ENCODE data around the gene ROBO1. TPM values are rescaled to one million over a fixed set of nuclear protein-coding genes. Genes with fewer than 3 reads are reported as not detected.

Gene ROBO1
- total and polyA plus RNA-seq, 2 of the 8 experiments (the other 6 are each of a cell fraction or from before 2014, with no cell fraction given) = 51.4 to 91.0 TPM

GRCh38 chr3:78799681-78800080 lies 968.1 kb downstream of the ROBO1 start:
- ChIA-PET POLR2A (ENCODE audit: partially characterized antibody) (no interaction called here), CTCF (ENCODE audit: partially characterized antibody) (interaction anchor here (1.1 kb wide), 1 partner anchor 15 kb away, joined by 3 read pairs; no protein-coding TSS in a partner anchor)
- Histone ChIP-seq H4K20me1 (replicated peaks in 1 of 2; ENCODE audit: control insufficient read depth in 1 of 2, insufficient read depth in 2 of 2, low read length in 2 of 2) (no peaks in the 10 kb centered on the region), H3K4me1 (replicated peaks in 1 of 4; ENCODE audit: control insufficient read depth in 3 of 4, insufficient read depth in 4 of 4, low read length in 3 of 4) (peaks cover 0 to 4% (median under 1%) of the 10 kb centered on the region in 4 experiments; a peak in 2 of 7 replicates), H2BK12ac (ENCODE audit: low read depth, low read length) (no peak overlapping the region), H3K9me3 (ENCODE audit: insufficient read depth in 2 of 2, low read depth in 1 of 2, low read length in 1 of 2) (no peaks in the 10 kb centered on the region), H3K4me2 (ENCODE audit: insufficient read depth in 1 of 2, low read depth in 2 of 2, low read length in 2 of 2) (no peak overlapping the region), H3K23ac (ENCODE audit: insufficient read length) (no peak overlapping the region), H3K27ac (ENCODE audit: low read depth, low read length) (no peak overlapping the region), H2BK15ac (ENCODE audit: low read length) (no peak overlapping the region), H2BK20ac (ENCODE audit: low read length) (no peak overlapping the region), H3K79me1 (ENCODE audit: low read depth, low read length) (no peaks in the 10 kb centered on the region; the same call in 1 of the 2 replicates), H3K14ac (ENCODE audit: insufficient read length) (no peak overlapping the region), H3K79me2 (ENCODE audit: control insufficient read depth in 1 of 2, insufficient read depth in 2 of 2, low read length in 2 of 2) (peaks cover 0 to 15% of the 10 kb centered on the region in 2 experiments; a peak in 2 of 4 replicates), H3K4ac (replicated peaks; ENCODE audit: insufficient read length, low read depth, low read length) (no peak overlapping the region), H3K9ac (replicated peaks in 1 of 4; ENCODE audit: extremely low read depth in 1 of 4, low read depth in 3 of 4, low read length in 3 of 4) (no peak overlapping the region), H4K8ac (ENCODE audit: extremely low read depth, insufficient read depth, low read length) (no peak overlapping the region), H3K4me3 (ENCODE audit: extremely low read depth in 1 of 4, insufficient read depth in 2 of 4, low read depth in 3 of 4, low read length in 4 of 4) (no peak overlapping the region), H4K5ac (ENCODE audit: insufficient read length, low read depth, low read length) (no peak overlapping the region), H2BK120ac (replicated peaks; ENCODE audit: low read depth, low read length) (no peak overlapping the region), H3K18ac (ENCODE audit: extremely low read depth, low read length) (no peak overlapping the region), H3K23me2 (ENCODE audit: low read depth, low read length) (no peaks in the 10 kb centered on the region), H4K91ac (replicated peaks; ENCODE audit: insufficient read length, low read length) (no peak overlapping the region), H2AK5ac (ENCODE audit: low read depth, low read length) (no peak overlapping the region), H3K27me3 (replicated peaks in 1 of 4; ENCODE audit: control insufficient read depth in 3 of 4, extremely low read depth in 1 of 4, insufficient read depth in 3 of 4, low read length in 3 of 4) (no peaks in the 10 kb centered on the region), H3K36me3 (ENCODE audit: control insufficient read depth in 2 of 4, insufficient read depth in 4 of 4, low read length in 3 of 4) (no peaks in the 10 kb centered on the region), H2AFZ (ENCODE audit: low read length) (no peak overlapping the region), H3K56ac (replicated peaks; ENCODE audit: insufficient read length, low read depth, low read length) (no peak overlapping the region), H2BK5ac (ENCODE audit: low read depth, low read length) (no peak overlapping the region)
- TF ChIP-seq, protein P1, sequence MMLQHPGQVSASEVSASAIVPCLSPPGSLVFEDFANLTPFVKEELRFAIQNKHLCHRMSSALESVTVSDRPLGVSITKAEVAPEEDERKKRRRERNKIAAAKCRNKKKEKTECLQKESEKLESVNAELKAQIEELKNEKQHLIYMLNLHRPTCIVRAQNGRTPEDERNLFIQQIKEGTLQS (IDR thresholded peaks at IDR 0.05; ENCODE audit: insufficient read depth, low read depth, low read length) = no peak
- TF ChIP-seq JUN (IDR thresholded peaks at IDR 0.05; ENCODE audit: low read depth, low read length) (no peak), GTF2F1 (IDR thresholded peaks at IDR 0.05; ENCODE audit: borderline replicate concordance, low read depth, low read length) (no peak), SP1 (IDR thresholded peaks at IDR 0.05; ENCODE audit: low read depth, low read length) (no peak)
- WGBS, 2 experiments (ENCODE audit: extremely low coverage in 1 of 2, insufficient coverage in 1 of 2, insufficient read length in 1 of 2, insufficient replicate concordance in 2 of 2, low coverage in 1 of 2, low lambda C conversion rate in 2 of 2, missing lambda C conversion rate in 1 of 2) = 91% methylated on average over 1 of the region's 1 CpG; no CpG with 5 or more reads in 1 of the 2 experiments
- DNase-seq (ENCODE audit: low read depth in 1 of 2, low spot score in 2 of 2) (no peak), FAIRE-seq (no peak)
